Measurements from ENCODE around the gene TEX22. TPM values are rescaled to one million over a fixed set of nuclear protein-coding genes. Genes with fewer than 3 reads are reported as not detected.
"Not testable (repeated sequence)": the region's sequence is repeated elsewhere in the genome, so short reads cannot be mapped to it uniquely, and the experiment has no call there.

Gene TEX22
- total RNA-seq, 4 donors from 2014 or later = 0.41 TPM; not detected in 3

GRCh38 chr14:105356927-105357326, 41.4 kb upstream of the TEX22 start:
- Histone ChIP-seq H3K9me3 (no peaks in the 10 kb centered on the region), H3K27ac (no peak overlapping the region), H3K36me3 (peaks cover 0 to 7% (median 0%) of the 10 kb centered on the region in 4 donors), H3K27me3 (no peaks in the 10 kb centered on the region), H3K4me1 (peaks cover 0 to 2% (median 0%) of the 10 kb centered on the region in 4 donors), H3K4me3 (no peak overlapping the region)
- in situ Hi-C loops (cut with MboI; ENCODE audit: low pct_ligation_motif_present in 1 of 4, low pct_unique_long_range_greater_than_20kb in 1 of 4, low sequenced_read_pairs in 3 of 4) (loop anchor here in 1 of 4 donors (10.0 kb wide), 1 partner anchor 262 kb away; no protein-coding TSS in a partner anchor), intact Hi-C loops (cut with DNase I; ENCODE audit: low total_unique reads) (loop anchor here (10.0 kb wide), 1 partner anchor 262 kb away; no protein-coding TSS in a partner anchor)
- no peak for DNase-seq
- TF ChIP-seq POLR2AphosphoS5 (IDR thresholded peaks at IDR 0.05) (no peak), CTCF (IDR thresholded peaks at IDR 0.05) (no peak), POLR2A (IDR thresholded peaks at IDR 0.05) (no peak), EP300 (IDR thresholded peaks at IDR 0.05; ENCODE audit: low read depth) (no peak)
- WGBS, 2 donors (ENCODE audit: low coverage in 1 of 2) = 93% methylated on average over 9 of the region's 9 CpGs; no CpG with 5 or more reads in 1 of the 2 donors

GRCh38 chr14:105357626-105358025, 40.7 kb upstream of the TEX22 start:
- H3K4me3 ChIP-seq = no peak overlapping the region
- no peak for TF ChIP-seq CTCF (IDR thresholded peaks at IDR 0.05)
- no peak for TF ChIP-seq POLR2A (IDR thresholded peaks at IDR 0.05)
- no peak for TF ChIP-seq EP300 (IDR thresholded peaks at IDR 0.05; ENCODE audit: low read depth)
- TF ChIP-seq POLR2AphosphoS5 (IDR thresholded peaks at IDR 0.05) = no peak
- no peak for DNase-seq
- in situ Hi-C loops (cut with MboI; ENCODE audit: low pct_ligation_motif_present in 1 of 4, low pct_unique_long_range_greater_than_20kb in 1 of 4, low sequenced_read_pairs in 3 of 4) (loop anchor here in 1 of 4 donors (10.0 kb wide), 1 partner anchor 263 kb away; no protein-coding TSS in a partner anchor), intact Hi-C loops (cut with DNase I; ENCODE audit: low total_unique reads) (loop anchor here (10.0 kb wide), 1 partner anchor 263 kb away; no protein-coding TSS in a partner anchor)
- 92 to 98% methylated on average over 8 to 17 of the region's 17 CpGs for WGBS, 2 donors (ENCODE audit: low coverage in 1 of 2)
- H3K4me1 ChIP-seq = no peaks in the 10 kb centered on the region
- no peaks in the 10 kb centered on the region for H3K27me3 ChIP-seq
- no peaks in the 10 kb centered on the region for H3K9me3 ChIP-seq
- peaks cover 0 to 7% (median 0%) of the 10 kb centered on the region in 4 donors for H3K36me3 ChIP-seq
- H3K27ac ChIP-seq = no peak overlapping the region

- intact Hi-C loops (cut with DNase I; ENCODE audit: low total_unique reads) (loop anchor here (10.0 kb wide), 1 partner anchor 263 kb away; no protein-coding TSS in a partner anchor), in situ Hi-C loops (cut with MboI; ENCODE audit: low pct_ligation_motif_present in 1 of 4, low pct_unique_long_range_greater_than_20kb in 1 of 4, low sequenced_read_pairs in 3 of 4) (loop anchor here in 1 of 4 donors (10.0 kb wide), 1 partner anchor 263 kb away; no protein-coding TSS in a partner anchor)
- H3K27me3 ChIP-seq = no peaks in the 10 kb centered on the region
- H3K36me3 ChIP-seq = peaks cover 0 to 7% (median 0%) of the 10 kb centered on the region in 4 donors
- no peaks in the 10 kb centered on the region for H3K9me3 ChIP-seq
- TF ChIP-seq EP300 (IDR thresholded peaks at IDR 0.05; ENCODE audit: low read depth) (no peak), POLR2A (IDR thresholded peaks at IDR 0.05) (no peak), POLR2AphosphoS5 (IDR thresholded peaks at IDR 0.05) (no peak), CTCF (IDR thresholded peaks at IDR 0.05) (no peak)
- WGBS, 2 donors (ENCODE audit: low coverage in 1 of 2) = 91% methylated on average over 17 of the region's 25 CpGs; no CpG with 5 or more reads in 1 of the 2 donors
- H3K4me1 ChIP-seq = no peaks in the 10 kb centered on the region
- no peak overlapping the region for H3K4me3 ChIP-seq
- no peak overlapping the region for H3K27ac ChIP-seq
- no peak for DNase-seq
Measured at GRCh38 chr14:105358140-105358846, 40.0 kb upstream of the TEX22 start.

GRCh38 chr14:105358943-105359342, 39.4 kb upstream of the TEX22 start:
- no peak overlapping the region for H3K4me3 ChIP-seq
- H3K4me1 ChIP-seq = no peaks in the 10 kb centered on the region
- no peaks in the 10 kb centered on the region for H3K9me3 ChIP-seq
- H3K27ac ChIP-seq = no peak overlapping the region
- in situ Hi-C loops (cut with MboI; ENCODE audit: low pct_ligation_motif_present in 1 of 4, low pct_unique_long_range_greater_than_20kb in 1 of 4, low sequenced_read_pairs in 3 of 4) (loop anchor here in 1 of 4 donors (10.0 kb wide), 1 partner anchor 264 kb away; no protein-coding TSS in a partner anchor), intact Hi-C loops (cut with DNase I; ENCODE audit: low total_unique reads) (loop anchor here (10.0 kb wide), 1 partner anchor 264 kb away; no protein-coding TSS in a partner anchor)
- no peak for DNase-seq
- H3K27me3 ChIP-seq = no peaks in the 10 kb centered on the region
- WGBS, 2 donors (ENCODE audit: low coverage in 1 of 2) = 93 to 94% methylated on average over 8 to 16 of the region's 16 CpGs
- TF ChIP-seq EP300 (IDR thresholded peaks at IDR 0.05; ENCODE audit: low read depth) = no peak
- no peak for TF ChIP-seq CTCF (IDR thresholded peaks at IDR 0.05)
- no peak for TF ChIP-seq POLR2A (IDR thresholded peaks at IDR 0.05)
- no peak for TF ChIP-seq POLR2AphosphoS5 (IDR thresholded peaks at IDR 0.05)
- peaks cover 0 to 7% (median 0%) of the 10 kb centered on the region in 4 donors for H3K36me3 ChIP-seq

GRCh38 chr14:105361412-105361811, 36.9 kb upstream of the TEX22 start:
- DNase-seq; in situ Hi-C loops (cut with MboI; ENCODE audit: low pct_ligation_motif_present in 1 of 4, low pct_unique_long_range_greater_than_20kb in 1 of 4, low sequenced_read_pairs in 3 of 4); H3K4me1 ChIP-seq; H3K27me3 ChIP-seq; H3K36me3 ChIP-seq; intact Hi-C loops (cut with DNase I; ENCODE audit: low total_unique reads); H3K4me3 ChIP-seq; H3K9me3 ChIP-seq; H3K27ac ChIP-seq: not testable (repeated sequence)
- WGBS, 2 donors (ENCODE audit: low coverage in 1 of 2) = 95 to 100% methylated on average over 1 to 10 of the region's 10 CpGs
